HL-60 (cell line): ENCODE measurements around the gene COPS7A.

Experiments
- CTCF ChIP-seq: IDR thresholded peaks from one replicate; pipeline ENCODE4 v1.5.1; 2011; ENCODE audit warnings: low read length, control low read depth, inconsistent platforms; ENCODE audit not compliant: insufficient read depth
- GABPA ChIP-seq: IDR thresholded peaks from 2 replicates; pipeline ENCODE4 v1.6.1; 2012; ENCODE audit warnings: low read depth
- POLR2AphosphoS5 ChIP-seq: IDR thresholded peaks from 2 replicates; pipeline ENCODE4 v1.6.1; 2012; ENCODE audit warnings: low read depth

- TF ChIP-seq GABPA (no peak), POLR2AphosphoS5 (no peak), CTCF (no peak)
Observed at GRCh38 chr12:6730169-6730568, 6.3 kb downstream of the COPS7A start.
